ENCODE data around the gene SEPTIN8.

SEPTIN8 gene

DNA sequence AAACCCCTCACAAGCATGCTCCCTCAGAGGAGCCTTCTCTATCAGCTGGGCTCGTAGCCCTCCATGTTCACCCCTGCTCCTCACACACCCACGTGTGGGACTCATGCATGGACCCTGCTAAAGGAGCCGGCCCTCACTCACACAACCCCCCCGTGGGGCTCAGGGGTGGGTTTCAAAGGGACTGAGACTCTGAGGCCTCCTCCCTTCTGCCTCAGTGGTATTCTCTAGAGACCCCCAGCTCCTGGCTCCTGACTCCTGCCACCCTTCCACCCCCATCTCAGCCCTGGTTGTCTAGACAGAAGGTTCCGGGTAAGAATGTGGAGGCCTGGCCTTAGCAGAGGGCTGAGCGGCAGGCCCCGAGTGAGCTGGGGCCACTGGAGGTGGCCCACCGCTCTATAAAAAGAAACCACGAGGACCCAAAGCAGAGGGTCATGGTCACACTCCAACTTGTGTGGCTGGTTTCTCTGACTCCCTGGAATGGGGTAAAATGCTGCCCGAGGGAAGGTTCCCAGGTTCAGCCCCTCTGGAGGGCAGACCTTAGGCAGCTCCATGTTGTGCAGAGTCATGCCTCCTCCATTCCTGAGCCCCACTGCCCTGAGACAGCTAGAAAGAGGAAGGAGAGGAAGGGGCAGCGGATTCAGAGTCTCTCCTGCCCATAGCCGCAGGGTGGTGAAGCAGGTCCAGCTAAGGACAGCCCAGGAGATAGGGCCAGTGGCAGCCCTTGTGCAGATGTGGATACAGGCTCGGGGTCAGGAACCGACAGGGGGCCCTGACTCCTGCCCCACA is 10.8 kb downstream of the SEPTIN8 start:
- no peak for DNase-seq (ENCODE audit: extremely low read depth in 1 of 2, low read depth in 1 of 2)

- DNase-seq (ENCODE audit: extremely low read depth in 1 of 2, low read depth in 1 of 2): no peak
Measured at GRCh38 chr5:132765311-132766019, 11.6 kb downstream of the SEPTIN8 start.

- no peak for DNase-seq (ENCODE audit: extremely low read depth in 1 of 2, low read depth in 1 of 2)
Measured at GRCh38 chr5:132764671-132765238, 12.3 kb downstream of the SEPTIN8 start.

- no peak for DNase-seq (ENCODE audit: extremely low read depth in 1 of 2, low read depth in 1 of 2)
Measured at GRCh38 chr5:132764051-132764450, 13.0 kb downstream of the SEPTIN8 start.

DNA sequence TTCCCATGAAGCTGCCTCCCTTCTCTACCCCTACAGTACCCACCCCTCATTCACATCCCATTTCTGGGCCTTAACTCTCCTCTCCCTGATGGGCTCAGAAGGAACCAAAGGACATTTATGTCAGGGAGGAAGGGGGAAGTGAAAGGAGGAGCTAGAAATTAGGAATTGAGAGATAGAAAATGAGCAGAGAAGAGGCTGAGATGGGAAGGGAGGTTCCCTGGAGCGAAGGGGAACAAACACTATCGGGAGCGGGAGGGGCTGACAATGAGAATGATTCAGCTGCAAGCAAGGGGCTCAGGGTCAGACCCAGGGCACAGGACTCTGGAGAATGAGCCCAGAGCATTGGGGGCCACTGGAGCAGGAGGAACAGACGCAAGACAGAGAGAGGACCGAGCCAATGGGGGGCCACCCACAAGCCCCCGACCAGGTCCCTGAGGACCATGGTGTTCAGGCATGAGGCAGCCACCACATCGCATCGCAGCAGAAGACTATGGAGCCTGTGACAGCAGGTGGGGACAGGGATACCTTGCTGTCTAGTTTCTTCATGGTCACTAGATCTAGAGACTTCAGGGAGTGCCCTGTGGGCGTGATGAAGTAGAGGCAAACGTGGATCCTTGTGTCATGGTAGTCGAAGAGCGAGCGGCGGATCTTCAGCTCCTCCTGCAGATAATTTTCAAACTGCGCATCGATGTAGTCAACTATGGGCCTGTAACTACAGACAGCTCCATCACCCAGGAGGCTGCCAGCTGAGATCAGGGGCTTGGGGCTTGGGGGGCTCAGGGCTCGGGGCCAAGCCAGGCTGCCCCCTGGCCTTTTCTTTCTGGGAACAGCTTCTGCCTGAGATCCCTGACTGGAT is 13.6 kb downstream of the SEPTIN8 start:
- DNase-seq (ENCODE audit: extremely low read depth in 1 of 2, low read depth in 1 of 2): no peak

DNA sequence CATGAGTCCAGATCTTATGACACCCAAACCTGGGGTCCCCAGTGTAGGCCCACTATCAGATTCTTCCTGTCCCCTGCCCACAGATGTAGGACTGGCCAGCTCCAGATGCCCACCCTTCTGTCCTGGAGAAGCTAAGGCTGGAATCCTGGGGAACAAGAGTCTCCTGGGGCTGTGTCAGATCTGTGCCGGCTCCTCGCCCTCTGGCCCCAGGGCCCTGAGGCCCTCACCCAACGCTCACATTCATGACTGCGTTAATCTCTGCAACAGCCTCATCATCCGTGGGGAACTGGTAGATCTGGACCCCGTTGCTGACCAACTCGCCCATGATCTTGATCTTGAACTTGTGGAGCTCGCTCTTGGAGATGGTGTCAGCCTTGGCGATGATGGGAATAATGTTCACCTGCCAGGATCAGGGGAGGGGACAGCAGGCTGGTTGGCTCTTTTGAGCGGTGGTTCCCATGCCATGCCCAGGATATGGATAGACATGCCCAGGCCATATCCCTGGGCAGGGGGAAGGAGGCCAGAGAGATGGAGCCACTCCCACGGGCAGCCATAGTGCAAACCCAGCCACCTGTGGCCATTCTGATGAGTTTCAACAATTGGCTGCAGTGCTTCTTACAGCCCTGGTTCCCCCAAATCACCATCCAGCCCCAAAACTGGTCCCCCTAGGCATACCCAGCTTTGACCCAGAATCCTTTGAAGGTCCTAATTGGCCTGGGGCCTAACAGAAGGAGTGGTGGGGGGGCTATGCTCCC is 14.6 kb downstream of the SEPTIN8 start:
- DNase-seq (ENCODE audit: extremely low read depth in 1 of 2, low read depth in 1 of 2): no peak

DNA sequence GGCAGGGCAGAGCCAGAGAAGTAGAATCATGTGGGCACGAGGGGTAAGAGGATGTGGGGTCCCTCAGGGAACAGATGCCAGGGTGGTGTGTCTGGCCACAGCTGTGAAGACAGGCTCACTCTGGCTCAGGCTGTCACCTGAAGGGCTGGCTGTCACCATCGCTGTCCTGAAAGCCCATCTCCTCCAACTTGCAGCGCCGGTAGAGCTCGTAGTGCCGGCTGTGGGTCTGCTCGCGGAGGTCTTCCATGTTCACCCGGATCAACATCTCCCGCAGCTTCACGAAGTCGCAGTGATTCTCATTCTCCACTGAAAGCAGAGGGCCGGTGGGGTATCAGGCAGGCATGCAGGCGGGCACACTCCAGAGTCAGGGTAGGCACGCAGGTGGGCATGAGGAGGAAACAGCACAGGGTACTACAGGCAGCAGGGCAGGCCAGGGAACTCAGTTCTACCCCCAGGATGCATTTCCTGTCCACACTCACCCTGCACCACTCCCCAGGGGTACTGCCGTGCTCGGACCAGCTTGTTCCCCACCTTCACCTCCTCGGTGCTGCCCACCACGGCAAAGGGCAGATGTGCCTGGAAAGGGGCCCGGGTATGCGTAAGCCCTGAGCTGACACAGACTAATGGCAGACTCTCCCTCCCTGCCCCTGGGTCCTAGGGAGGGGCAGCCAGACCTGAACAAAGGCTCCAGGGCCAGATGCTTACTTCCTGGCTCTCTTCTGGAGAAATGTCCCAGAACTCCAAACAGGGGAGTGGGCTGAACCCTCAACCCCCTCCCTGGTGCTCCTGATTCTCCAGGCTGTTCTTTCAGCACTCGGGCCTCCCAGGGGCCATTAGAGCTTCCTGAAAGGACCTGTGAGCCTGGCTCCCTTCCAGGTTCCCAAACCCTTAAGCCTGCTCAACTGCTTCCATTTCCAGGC is 15.5 kb downstream of the SEPTIN8 start:
- no peak for DNase-seq (ENCODE audit: extremely low read depth in 1 of 2, low read depth in 1 of 2)

DNA sequence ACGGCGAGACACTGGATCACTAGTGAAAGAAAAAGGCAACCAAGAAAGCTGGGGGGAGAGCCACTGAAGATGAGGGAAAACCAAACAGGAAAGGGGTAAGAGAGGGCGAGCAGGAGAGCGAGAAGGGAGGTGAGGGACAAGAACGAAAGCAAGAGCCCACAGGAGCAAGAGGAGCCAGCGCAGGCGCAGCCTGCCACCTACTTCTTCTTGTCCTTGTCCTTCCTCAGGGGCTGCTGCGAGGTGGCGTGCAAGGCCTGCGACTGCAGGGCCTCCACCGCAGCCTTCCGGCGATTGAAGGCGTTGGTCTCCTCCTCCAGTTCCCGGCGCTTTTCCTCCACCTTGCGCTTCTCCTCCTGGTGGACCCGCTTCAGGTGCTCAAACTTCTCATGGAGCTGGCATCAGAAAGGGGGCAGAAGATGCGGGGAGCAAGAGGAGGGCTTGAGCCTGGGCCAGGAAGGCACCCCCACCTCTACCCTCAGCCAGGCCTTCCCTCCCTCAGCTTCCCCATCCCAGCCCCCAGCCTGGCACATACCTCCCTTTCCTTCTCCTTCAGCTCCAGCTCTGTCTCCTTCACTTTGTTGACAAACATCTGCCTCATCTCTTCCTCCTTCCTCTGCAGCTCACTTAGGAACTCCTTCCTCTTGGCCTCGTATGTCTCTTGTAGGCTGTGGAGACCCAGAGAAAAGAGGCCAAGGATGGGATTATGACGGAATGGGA is 16.3 kb downstream of the SEPTIN8 start:
- no peak for DNase-seq (ENCODE audit: extremely low read depth in 1 of 2, low read depth in 1 of 2)

GRCh38 chr5:132760049-132760420 is 17.0 kb downstream of the SEPTIN8 start:
- no peak for DNase-seq (ENCODE audit: extremely low read depth in 1 of 2, low read depth in 1 of 2)

GRCh38 chr5:132759114-132760048 is 17.7 kb downstream of the SEPTIN8 start:
- DNase-seq (ENCODE audit: extremely low read depth in 1 of 2, low read depth in 1 of 2): no peak

DNA sequence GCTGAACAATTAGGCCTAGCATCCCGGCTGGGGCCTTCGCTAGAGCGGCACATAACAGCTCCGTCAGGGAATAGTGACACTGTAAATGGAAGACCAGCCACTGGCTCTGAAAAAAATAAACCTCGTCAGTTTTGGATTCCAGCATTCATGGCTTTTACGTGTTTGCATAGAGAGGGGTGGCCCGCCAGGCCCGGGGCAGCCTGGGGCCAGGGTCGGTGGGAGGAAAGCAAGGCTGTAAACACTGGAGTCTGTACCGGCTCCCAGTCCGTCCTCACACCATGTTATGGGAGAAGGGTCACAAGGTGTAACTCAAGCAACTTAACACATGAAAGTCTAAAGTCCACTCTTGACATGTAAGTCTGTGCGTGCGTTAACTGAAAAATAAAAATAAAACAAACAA is 18.6 kb downstream of the SEPTIN8 start:
- no peak for DNase-seq (ENCODE audit: extremely low read depth in 1 of 2, low read depth in 1 of 2)

DNA sequence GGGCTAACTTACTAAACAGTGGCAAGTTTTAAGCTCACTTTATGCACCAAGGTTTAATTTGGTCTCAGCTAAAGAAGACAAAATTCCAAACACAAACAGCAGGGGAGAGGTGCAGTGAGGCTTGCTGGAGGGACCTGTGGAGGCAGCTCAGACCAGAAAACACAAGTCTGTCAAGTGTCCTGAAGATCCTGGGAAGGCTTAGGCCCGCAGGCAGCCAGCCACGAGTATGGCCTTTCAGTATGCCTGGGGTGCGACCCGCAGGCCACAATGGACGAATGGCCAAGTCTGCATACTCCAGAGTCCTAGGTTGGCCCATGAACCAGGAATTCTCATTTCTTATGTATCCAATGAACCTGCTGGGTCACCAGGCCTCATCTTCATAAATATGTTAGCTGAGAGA is 20.5 kb downstream of the SEPTIN8 start:
- DNase-seq (ENCODE audit: extremely low read depth in 1 of 2, low read depth in 1 of 2): no peak

- DNase-seq (ENCODE audit: extremely low read depth in 1 of 2, low read depth in 1 of 2): no peak
Measured at GRCh38 chr5:132754947-132755346, 22.1 kb downstream of the SEPTIN8 start.

DNA sequence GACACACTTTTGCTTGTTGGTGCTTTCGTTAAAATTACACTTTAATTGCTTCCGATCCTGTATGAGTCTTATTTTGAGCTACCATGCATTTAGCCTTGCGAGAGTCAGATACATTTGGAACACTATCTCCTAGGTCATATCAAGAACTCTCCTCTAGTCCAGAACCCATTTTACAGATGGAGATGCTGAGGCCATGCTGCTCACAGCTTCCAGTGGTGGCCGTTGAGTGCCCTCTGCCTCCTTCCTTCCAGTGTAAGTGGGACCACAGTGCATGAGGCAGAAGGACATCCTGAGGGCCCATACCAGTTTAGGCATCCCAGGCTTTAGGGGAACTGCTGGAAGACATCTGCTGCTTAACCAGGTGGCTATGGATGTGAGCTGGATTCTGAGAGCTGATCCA is 22.9 kb downstream of the SEPTIN8 start:
- DNase-seq (ENCODE audit: extremely low read depth in 1 of 2, low read depth in 1 of 2): no peak

- DNase-seq (ENCODE audit: extremely low read depth in 1 of 2, low read depth in 1 of 2): no peak
Measured at GRCh38 chr5:132753135-132753987, 23.7 kb downstream of the SEPTIN8 start.

- DNase-seq (ENCODE audit: extremely low read depth in 1 of 2, low read depth in 1 of 2): no peak
Measured at GRCh38 chr5:132752581-132753125, 24.4 kb downstream of the SEPTIN8 start.

Data from stimulated activated CD8-positive, alpha-beta memory T cell treated with anti-CD3 and anti-CD28 coated beads, Interleukin-7, amount 100 ng/mL, for 48 hours (primary cell).